HUES48 (cell line): ENCODE results near the gene SYNJ1.

Experiments
- H3K27ac ChIP-seq: one replicate; pipeline ENCODE4 v1.7.0; 2013; ENCODE audit warnings: low read depth, low read length, inconsistent platforms
- H3K27me3 ChIP-seq: 2 replicates; pipeline ENCODE4 v1.6.1; 2013; ENCODE audit warnings: mild to moderate bottlenecking, low read length; ENCODE audit not compliant: control insufficient read depth, insufficient read depth
- H3K36me3 ChIP-seq: 2 replicates; pipeline ENCODE4 v1.6.1; 2013; ENCODE audit warnings: low read length; ENCODE audit not compliant: control insufficient read depth, insufficient read depth
- H3K4me1 ChIP-seq: 2 replicates; pipeline ENCODE4 v1.6.1; 2013; ENCODE audit warnings: mild to moderate bottlenecking, low read length; ENCODE audit not compliant: control insufficient read depth, insufficient read depth
- H3K4me3 ChIP-seq: 2 replicates; pipeline ENCODE4 v1.5.1; 2013; ENCODE audit warnings: mild to moderate bottlenecking, low read depth, low read length
- H3K9ac ChIP-seq: 2 replicates; pipeline ENCODE4 v1.6.1; 2013; ENCODE audit warnings: mild to moderate bottlenecking, low read depth, low read length, moderate library complexity
- H3K9me3 ChIP-seq: 2 replicates; pipeline ENCODE4 v1.6.1; 2013; ENCODE audit warnings: low read length; ENCODE audit not compliant: control insufficient read depth, insufficient read depth

The SYNJ1 gene

DNA sequence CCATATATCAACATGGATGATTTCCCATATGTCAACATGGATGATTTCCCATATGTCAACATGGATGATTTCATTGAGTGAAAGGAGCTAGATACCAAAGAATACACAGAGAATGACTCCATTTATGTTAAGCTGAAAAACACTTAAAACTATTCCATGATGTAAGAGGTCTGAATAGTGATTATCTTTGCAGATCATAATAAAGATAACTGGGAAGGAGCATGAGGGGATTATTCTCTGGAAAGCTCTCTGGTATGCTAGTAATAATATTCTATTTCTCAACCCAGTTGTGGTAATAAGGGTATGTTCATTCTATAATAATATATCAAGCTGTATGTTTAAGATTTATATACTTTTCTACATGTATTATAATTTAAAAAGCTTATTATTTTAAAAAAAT, 14.1 kb downstream of the SYNJ1 start:
- no peaks in the 10 kb centered on the region for H3K9me3 ChIP-seq
- no peak overlapping the region for H3K4me3 ChIP-seq
- H3K4me1 ChIP-seq: 0 out of 2 replicates have a peak, but pooled peaks cover 5% of the 10 kb centered on the region
- no peaks in the 10 kb centered on the region for H3K36me3 ChIP-seq
- no peak overlapping the region for H3K9ac ChIP-seq
- no peaks in the 10 kb centered on the region for H3K27me3 ChIP-seq
- no peak overlapping the region for H3K27ac ChIP-seq

DNA sequence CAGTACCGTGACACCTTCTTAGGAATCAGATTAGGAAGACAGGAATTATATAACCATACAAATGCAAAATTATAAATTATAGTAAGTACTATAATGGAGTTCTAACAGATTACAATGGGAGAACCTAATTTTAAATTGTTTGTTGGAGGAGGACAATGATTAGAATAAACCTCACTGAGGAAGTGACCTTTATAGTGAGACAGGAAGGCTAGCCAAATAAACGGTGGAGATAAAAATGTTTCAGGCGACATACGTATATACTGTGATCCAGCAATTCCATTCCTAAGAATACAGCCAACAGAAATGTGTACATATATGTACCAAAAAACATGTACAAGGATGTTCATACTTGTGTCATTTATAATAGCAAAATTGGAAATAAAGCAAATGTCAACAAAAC, 15.2 kb downstream of the SYNJ1 start:
- no peak overlapping the region for H3K9ac ChIP-seq
- 0 out of 2 replicates have a peak, but pooled peaks cover 5% of the 10 kb centered on the region for H3K4me1 ChIP-seq
- H3K27ac ChIP-seq: no peak overlapping the region
- no peaks in the 10 kb centered on the region for H3K27me3 ChIP-seq
- H3K36me3 ChIP-seq: no peaks in the 10 kb centered on the region
- no peak overlapping the region for H3K4me3 ChIP-seq
- no peaks in the 10 kb centered on the region for H3K9me3 ChIP-seq

DNA sequence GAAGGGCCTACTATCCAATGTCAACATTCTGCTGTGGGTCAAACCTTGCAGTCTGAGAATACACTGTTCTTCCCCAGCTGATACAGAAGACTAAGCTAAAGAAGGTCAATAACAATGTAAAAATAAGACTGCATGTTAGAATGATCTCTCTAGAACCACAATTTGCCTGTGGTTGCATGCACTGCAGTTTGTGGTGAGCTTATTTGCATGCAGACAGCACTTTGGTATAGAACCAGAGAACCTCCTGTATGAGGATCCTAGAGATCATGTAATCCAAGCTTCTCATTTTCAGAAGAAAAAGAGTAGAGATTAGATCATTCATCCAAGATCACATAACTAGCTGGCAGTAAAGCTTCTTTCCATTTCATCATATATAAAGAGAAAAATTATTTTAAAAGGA, 15.8 kb downstream of the SYNJ1 start:
- no peak overlapping the region for H3K9ac ChIP-seq
- no peaks in the 10 kb centered on the region for H3K9me3 ChIP-seq
- H3K36me3 ChIP-seq: no peaks in the 10 kb centered on the region
- 0 out of 2 replicates have a peak, but pooled peaks cover 5% of the 10 kb centered on the region for H3K4me1 ChIP-seq
- H3K27me3 ChIP-seq: no peaks in the 10 kb centered on the region
- H3K4me3 ChIP-seq: no peak overlapping the region
- no peak overlapping the region for H3K27ac ChIP-seq

DNA sequence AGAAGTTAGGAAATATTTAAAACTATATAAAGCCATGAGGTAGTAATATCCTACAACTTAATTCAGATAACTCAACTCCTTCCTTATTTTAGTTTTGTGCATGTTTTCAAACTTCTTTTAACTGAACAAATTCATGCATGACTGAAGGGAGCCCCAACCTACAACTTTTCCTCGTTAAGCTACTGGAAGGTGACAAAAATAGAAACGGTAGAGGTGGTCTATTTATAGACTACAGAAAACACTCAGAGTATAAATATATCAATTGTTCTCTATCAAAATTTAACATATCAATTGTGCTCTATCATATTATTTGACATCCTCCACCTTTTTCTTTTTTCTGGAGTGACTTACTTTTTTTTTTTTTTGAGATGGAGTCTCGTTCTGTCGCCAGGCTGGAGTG, 16.8 kb downstream of the SYNJ1 start:
- H3K27me3 ChIP-seq: no peaks in the 10 kb centered on the region
- H3K9me3 ChIP-seq: no peaks in the 10 kb centered on the region
- H3K27ac ChIP-seq: no peak overlapping the region
- no peaks in the 10 kb centered on the region for H3K36me3 ChIP-seq
- H3K4me3 ChIP-seq: no peak overlapping the region
- H3K9ac ChIP-seq: no peak overlapping the region
- H3K4me1 ChIP-seq: 0 out of 2 replicates have a peak, but pooled peaks cover 5% of the 10 kb centered on the region

DNA sequence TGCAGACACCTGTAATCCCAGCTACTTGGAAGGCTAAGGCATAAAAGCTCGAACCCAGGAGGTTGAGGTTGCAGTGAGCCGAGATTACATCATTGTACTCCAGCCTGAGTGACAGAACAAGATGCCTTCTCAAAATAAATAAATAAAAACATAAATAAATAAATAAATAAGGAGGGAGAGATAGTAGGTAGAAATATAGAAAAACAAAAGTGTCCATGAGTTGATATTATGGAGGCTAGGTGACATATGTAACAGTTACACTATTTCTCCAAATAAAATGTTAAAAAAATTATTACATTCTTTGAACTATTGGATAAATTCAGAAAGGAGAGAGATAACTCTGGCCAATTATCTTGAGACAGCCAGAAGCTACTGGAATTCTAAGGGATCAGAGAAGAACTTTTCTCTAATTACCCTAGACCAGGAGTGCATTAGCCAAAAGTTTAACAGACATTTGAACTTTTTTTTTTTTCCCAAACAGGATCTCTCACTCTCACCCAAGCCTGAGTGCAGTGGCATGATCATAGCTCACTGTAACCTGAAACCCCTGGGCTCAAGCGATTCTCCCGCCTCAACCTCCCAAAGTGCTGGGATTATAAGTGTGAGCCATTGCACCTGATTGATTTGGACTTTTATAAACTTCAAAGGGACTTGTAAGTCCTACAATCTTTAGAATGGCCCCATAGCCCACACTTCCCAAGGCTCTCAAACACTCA, 17.6 kb downstream of the SYNJ1 start:
- H3K9me3 ChIP-seq: no peaks in the 10 kb centered on the region
- no peak overlapping the region for H3K4me3 ChIP-seq

DNA sequence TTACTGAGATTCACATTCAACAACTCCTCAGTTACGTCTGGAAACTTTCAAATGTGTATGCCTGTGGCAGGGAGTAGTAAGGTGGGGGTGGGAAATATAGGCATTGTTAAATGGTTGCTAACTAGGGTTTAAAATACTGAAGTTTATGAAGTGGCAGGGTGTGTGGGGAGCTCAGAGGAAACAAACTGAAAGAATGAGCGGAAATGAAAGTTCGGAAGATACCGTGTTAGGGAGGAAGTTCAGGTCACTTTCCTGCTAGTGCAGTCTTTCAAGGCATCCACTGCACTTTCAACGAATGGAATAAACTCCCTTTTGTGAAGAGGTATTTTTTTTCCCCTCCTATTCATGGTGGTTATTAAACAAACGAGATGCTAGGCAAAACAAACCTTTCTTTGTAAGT, 19.7 kb downstream of the SYNJ1 start:
- Histone ChIP-seq H3K36me3 (no peaks in the 10 kb centered on the region), H3K4me3 (no peak overlapping the region), H3K27ac (no peak overlapping the region), H3K4me1 (0 out of 2 replicates have a peak, but pooled peaks cover 5% of the 10 kb centered on the region), H3K9ac (no peak overlapping the region), H3K9me3 (no peaks in the 10 kb centered on the region), H3K27me3 (no peaks in the 10 kb centered on the region)

More for the DNA sequence above, 17.6 kb downstream of the SYNJ1 start:
- Histone ChIP-seq H3K4me1 (0 out of 2 replicates have a peak, but pooled peaks cover 5% of the 10 kb centered on the region), H3K36me3 (no peaks in the 10 kb centered on the region), H3K27me3 (no peaks in the 10 kb centered on the region), H3K9ac (no peak overlapping the region), H3K27ac (no peak overlapping the region)

DNA sequence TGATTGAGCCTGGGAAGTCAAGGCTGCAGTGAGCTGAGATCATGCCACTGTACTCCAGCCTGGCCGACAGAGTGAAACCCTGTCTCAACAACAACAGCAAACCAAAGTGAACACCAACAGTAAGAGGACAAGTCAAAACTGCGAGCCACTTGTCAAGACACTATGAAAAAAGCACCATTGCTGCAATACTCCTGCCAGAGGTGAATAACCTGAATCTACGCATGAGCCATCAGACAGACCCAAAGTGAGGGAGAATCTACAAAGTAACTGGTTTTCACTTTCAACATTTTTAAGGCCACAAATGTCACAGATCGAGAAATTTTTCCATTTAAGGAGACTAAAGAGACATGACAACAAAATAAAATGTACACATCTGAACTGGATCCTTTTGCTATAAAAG, 21.9 kb downstream of the SYNJ1 start:
- Histone ChIP-seq H3K36me3 (no peaks in the 10 kb centered on the region), H3K4me1 (peaks cover 10% of the 10 kb centered on the region; the same call in 1 of the 2 replicates), H3K9ac (no peak overlapping the region), H3K9me3 (no peaks in the 10 kb centered on the region), H3K27ac (no peak overlapping the region), H3K27me3 (no peaks in the 10 kb centered on the region), H3K4me3 (no peak overlapping the region)

DNA sequence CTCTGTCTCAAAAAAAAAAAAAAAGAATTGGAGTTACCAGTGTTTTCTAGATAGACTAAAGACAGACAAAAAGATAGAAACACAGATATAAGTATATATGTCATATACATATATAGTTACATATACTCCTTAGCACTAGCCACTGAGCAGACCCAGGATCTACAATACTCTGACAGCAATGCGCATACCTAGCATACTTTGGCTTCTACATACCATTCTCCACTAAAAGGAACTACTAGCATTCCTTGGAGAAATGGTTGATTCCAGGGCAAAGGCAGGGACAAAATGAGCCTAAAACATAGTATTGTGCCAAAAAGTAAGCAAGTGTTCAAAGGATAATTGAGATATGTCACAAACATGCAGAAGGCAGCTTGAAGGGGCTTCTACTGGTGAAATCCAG, 22.7 kb downstream of the SYNJ1 start:
- no peak overlapping the region for H3K9ac ChIP-seq
- H3K36me3 ChIP-seq: no peaks in the 10 kb centered on the region
- H3K27ac ChIP-seq: no peak overlapping the region

DNA sequence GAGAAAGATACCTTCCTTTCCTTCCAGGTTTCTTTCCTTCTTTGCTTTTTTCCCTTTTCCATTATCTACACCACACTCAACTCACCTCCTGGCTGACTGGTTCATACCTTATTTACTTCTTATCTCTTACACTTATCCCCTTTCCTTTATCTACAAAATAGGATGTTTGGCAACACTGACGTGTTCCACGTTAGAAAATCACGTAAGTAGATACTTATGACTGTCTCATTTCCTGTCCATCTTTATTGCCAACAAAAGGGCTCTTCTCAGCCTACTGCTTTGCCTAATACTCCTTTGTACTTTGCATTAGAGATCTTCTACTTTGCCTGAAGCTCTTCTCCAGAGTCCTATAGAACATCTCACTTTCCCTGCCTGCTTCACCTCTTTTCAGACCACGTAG, 25.1 kb downstream of the SYNJ1 start:
- Histone ChIP-seq H3K4me3 (no peak overlapping the region), H3K27ac (peak overlapping the region; percentile 26), H3K9me3 (no peaks in the 10 kb centered on the region), H3K9ac (no peak overlapping the region), H3K27me3 (no peaks in the 10 kb centered on the region), H3K4me1 (peaks cover 4% of the 10 kb centered on the region; the same call in 1 of the 2 replicates), H3K36me3 (no peaks in the 10 kb centered on the region)

More for the DNA sequence above, 22.7 kb downstream of the SYNJ1 start:
- Histone ChIP-seq H3K27me3 (no peaks in the 10 kb centered on the region), H3K4me3 (no peak overlapping the region), H3K9me3 (no peaks in the 10 kb centered on the region), H3K4me1 (peaks cover 5% of the 10 kb centered on the region; the same call in 1 of the 2 replicates)

DNA sequence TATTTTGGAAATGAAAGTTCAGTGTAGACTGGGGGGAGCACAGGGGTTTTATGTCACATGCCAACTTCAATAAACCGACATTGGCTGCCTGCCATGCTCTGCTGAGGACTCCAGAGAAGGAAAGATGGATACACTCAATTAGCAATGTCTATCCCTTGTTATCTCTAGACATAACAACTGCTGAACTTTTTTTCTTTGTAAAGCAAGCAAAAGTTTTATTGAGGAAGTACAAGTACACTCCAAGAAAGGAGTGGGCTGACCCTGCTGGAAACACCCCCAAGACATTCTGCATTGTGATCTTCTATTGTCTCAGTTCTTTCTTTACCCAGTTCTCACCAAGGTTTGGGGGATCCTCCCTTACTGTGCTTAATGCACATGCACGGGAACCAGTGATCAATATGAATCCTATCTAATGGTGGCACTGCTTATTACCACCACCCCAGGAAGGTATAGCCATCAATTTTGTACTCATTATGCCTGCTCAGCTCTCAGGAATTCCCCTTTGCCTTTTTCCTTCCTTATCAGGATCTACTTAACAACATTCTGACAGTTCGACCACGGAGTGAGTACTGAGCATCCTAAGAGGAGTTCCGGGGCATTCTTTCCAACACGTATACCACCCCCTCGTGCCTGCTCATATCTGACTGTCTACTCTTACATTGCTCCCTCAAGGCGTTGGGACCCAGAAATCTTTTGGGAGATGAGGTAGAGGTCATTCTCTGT, 28.7 kb downstream of the SYNJ1 start:
- no peaks in the 10 kb centered on the region for H3K36me3 ChIP-seq
- H3K4me1 ChIP-seq: peaks cover 4% of the 10 kb centered on the region; the same call in 1 of the 2 replicates
- no peak overlapping the region for H3K4me3 ChIP-seq
- H3K9me3 ChIP-seq: no peaks in the 10 kb centered on the region
- no peak overlapping the region for H3K9ac ChIP-seq
- H3K27me3 ChIP-seq: no peaks in the 10 kb centered on the region
- no peak overlapping the region for H3K27ac ChIP-seq

DNA sequence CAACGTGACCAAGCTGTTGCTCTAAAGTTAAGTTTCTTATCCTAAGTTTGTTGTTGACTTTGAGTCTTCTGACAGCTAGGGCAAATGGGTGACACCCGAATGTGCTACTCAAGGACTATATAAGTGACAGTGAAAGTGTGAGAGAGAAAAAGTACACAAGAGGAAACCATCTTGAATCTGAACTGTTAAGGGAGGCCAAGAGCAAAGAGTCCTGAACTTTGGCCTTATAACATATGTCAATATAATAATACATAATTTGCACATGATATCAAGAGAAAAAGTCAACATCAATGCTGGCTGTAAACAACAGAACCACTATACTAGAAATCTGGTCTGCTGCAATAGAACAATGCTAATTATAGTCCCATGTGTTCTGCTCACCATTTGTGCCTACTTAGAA, 29.5 kb downstream of the SYNJ1 start:
- Histone ChIP-seq H3K27ac (no peak overlapping the region), H3K4me3 (no peak overlapping the region), H3K36me3 (no peaks in the 10 kb centered on the region), H3K9ac (no peak overlapping the region), H3K4me1 (peaks cover 4% of the 10 kb centered on the region; the same call in 1 of the 2 replicates), H3K27me3 (no peaks in the 10 kb centered on the region), H3K9me3 (no peaks in the 10 kb centered on the region)
